ENCODE data around the gene ARHGDIB. TPM values are rescaled to one million over a fixed set of nuclear protein-coding genes. Genes with fewer than 3 reads are reported as not detected.

ARHGDIB gene
- total RNA-seq, 2 experiments from 2014 or later = 515 to 519 TPM

DNA sequence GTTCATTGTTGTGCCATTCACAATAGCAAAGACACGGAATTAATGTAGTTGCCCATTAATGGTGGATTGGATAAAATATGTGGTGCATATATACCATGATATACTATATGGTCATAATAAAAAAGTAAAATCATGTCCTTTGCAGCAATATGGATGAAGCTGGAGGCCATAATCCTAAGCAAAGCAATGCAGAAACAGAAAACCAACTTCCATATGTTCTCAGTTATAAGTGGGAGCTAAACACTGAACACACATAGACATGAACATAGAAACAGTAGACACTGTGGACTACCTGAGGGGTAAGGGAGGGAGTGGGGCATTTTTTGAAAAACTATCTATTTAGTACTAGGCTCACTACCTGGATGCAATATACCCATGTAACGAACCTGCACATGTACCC, 20.0 kb downstream of the ARHGDIB start:
- CTCF ChIA-PET = interaction anchor here (1.2 kb wide), 1 partner anchor 54 kb away, joined by 5 read pairs; no protein-coding TSS in a partner anchor
- POLR2A ChIA-PET = no interaction called here

DNA sequence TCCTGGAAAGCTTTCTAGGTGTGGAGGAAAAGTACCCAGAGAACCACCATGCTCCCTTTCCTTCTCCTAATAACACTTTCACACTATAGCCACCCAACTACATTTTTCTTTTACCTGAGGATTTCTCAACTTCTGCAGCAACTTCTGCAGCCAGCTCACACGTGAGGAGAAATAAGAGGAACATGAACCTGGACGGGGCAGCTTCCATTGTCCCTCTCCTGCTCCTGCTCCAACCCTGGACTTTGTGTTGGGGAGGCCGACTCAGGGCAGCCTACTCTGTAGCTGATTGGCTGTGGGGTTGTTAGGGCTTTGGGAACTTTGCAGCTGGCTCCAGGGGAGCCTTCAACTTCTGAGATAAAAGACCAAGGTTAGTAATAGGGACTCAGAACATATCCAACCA, 23.1 kb downstream of the ARHGDIB start, which contains the start of gene ERP27:
ERP27 (minus strand) TSS at position 237 of the 400 bp plus-strand sequence; CDS start at position 208, 29 bp downstream.
- ChIA-PET POLR2A (no interaction called here), CTCF (interaction anchor here (1.4 kb wide), 1 partner anchor 57 kb away, joined by 9 read pairs; no protein-coding TSS in a partner anchor)

DNA sequence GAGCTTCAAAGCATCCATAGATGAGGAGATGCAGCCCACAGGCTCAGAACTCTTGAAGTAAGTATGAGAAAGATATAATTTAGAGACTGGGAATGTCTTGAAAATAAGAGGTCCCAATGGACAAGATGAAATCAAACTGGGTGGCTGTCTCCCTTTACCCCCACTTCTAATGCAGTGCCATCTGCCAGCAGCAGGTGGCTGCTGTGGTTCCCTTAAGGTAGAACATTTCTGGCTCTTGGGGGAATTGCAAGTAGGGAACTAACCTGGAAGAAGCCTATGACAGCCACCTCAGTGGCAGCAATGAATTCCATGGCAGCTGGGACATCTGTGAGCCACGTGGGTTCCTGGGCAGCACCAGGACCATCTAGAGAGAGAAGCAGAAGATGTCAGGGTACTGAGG, 23.7 kb downstream of the ARHGDIB start:
- ChIA-PET POLR2A (no interaction called here), CTCF (interaction anchor here (0.6 to 1.4 kb wide), 2 partner anchors 10 to 58 kb away, joined by 3 to 9 read pairs; no protein-coding TSS in a partner anchor)

DNA sequence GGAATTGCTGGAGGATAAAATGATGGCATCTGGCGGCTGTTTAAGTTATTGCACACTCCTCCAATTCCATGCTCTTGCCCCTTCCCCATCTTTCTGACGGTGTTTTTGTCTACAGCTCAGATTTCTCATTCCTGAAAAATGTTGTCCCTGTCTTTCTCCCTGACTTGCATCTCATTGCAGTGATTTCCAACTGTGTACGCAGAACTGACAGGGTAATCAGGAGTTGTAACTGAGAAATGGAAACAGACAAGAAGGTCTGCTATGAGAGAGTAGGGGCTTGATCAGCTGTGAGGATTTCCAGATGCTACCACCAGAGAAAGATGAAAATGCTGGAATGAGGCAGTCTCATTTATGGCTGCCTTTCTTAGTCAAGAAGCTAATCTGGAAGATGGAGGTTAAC, 24.4 kb downstream of the ARHGDIB start:
- ChIA-PET CTCF (interaction anchor here (0.6 to 1.5 kb wide), 2 partner anchors 10 to 58 kb away, joined by 3 to 6 read pairs; no protein-coding TSS in a partner anchor), POLR2A (no interaction called here)

DNA sequence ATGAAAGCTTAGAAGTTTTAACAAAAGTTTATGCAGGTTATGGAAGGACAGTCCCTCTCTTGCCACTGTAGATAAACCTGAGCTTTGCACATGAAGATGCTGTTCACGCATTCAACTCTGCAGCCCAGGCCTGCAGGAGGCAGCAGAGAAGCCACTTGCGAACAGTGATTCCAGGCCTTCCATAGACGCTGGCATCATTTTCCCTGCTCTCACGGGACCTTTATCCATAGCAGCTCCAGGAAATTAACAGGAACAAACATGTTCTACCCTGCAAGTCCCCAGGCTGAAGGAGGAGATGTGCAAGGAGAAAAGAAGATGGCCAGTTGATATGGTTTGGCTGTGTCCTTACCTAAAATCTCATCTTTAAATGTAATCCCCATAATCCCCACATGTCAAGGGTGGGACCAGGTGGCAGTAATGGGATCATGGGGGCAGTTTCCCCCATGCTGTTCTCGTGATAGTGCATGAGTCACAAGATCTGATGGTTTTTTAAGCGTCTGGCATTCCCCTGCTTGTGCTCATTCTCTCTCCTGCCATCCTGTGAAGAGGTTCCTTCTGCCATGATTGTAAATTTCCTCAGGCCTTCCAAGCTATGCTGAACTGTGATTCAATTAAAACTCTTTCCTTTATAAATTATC, 25.1 kb downstream of the ARHGDIB start:
- ChIA-PET POLR2A (no interaction called here), CTCF (interaction anchor here (0.8 to 1.5 kb wide), 2 partner anchors 8 to 59 kb away, joined by 3 to 6 read pairs; no protein-coding TSS in a partner anchor)

DNA sequence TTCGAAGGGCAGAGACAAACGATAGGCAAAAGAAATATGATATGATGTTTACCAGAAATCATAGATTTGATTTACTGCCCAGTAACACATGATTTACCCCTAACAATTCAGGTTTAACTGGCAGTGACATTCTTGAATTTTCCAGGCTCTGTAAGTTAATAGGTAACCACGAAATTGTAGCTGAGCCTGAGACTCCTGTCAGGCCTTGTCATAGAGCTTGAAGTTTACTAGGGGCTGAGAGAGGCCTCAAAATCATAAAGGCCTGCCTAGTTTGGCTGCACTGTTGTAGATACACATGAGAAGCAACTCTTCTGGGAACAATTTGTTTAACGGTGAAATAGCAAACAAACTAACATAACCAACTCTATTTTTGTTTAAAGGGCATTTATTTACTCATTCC, 26.4 kb downstream of the ARHGDIB start:
- ChIA-PET CTCF (no interaction called here), POLR2A (no interaction called here)

DNA sequence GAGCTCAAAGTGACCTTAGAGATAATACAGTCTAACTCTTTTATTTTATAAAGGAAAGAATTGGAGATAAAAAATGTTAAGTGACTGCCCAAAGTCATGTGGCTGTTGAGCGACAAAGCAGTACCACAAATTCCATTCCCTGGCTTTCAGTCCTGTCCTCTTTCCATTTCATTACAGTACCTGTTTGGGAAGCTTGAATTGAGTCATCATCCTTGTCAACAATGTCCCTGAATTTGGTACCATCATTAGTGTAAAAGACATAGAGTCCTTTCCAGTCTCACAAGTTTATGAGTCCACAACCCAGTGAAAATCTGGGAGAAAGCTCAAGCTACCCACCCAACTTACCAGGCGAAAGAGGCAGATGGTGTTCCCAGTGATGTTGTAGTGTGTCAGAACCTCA, 26.9 kb downstream of the ARHGDIB start:
- CTCF ChIA-PET = no interaction called here
- POLR2A ChIA-PET = no interaction called here

DNA sequence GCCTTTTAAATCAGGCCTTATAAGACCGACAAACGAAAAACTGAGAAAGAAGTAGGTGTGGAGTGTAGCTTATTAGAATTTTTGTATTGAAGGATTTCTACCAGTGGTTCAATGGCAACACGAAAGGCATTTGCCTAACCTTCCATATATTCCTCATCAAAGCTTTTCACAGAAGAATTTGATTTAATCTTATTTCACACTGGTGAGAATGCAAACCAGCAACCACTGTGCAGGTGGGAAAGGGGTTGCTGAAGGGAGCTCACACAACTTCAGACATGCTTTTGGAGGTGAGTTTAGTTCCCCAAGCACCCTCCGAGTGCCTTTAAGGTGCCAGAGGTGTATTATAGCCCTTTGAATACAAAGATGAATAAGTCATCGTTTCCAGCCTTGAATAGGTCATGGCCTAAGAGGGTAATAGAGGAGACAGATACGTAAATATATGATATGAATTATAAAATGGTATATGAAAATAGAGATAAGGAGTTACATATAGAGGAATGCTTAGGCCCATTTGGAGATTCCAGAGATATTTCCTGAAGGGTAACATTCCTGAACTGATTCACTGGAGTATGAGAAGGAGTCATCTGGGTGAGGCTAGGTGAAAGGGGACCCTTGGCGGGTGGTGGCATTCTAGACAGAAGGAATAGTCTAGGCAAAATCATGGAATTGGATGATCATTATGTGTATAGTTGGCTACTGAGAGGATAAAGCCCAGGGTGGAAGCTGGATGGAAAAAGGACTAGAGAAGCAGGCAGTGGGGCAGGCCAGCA, 29.4 kb downstream of the ARHGDIB start:
- ChIA-PET CTCF (no interaction called here), POLR2A (no interaction called here)

DNA sequence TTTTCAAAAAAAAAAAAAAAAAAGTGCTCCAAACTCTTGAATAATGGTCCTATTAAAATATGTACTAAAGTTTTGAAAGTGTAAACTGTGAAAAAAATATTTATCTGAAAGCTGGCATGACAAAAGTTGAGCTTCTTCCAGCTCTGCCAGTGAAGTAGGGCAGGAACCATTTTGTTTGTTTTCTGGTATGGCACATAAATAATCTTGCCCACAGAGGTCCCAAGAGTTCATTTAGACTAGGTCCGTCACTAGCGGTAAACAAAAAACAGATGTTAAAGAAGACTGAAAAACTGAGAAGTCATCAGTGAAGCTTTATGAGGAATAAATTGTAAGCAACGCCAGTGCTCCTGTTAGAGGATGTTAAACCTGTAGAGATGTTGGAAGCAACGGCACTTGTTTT, 30.0 kb downstream of the ARHGDIB start:
- CTCF ChIA-PET = no interaction called here
- POLR2A ChIA-PET = no interaction called here

DNA sequence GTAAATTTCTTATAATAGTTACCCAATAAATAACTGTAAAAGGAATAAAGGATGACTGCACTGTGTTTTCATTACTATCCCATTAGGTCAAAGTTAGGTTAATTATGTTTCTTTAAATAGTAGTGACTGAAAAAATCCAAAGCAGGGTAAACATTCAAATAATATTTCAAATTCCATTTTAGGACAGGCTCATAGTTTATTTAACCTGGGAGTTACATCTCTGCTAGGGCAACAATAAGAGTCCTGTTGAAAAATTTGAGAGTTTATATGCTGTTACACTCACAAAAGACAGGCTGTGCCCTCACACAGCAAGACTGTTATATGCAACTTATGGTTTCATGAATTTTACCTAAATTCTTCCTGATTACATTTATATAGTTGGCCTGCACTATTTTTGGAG, 31.1 kb downstream of the ARHGDIB start:
- POLR2A ChIA-PET = no interaction called here
- CTCF ChIA-PET = no interaction called here

DNA sequence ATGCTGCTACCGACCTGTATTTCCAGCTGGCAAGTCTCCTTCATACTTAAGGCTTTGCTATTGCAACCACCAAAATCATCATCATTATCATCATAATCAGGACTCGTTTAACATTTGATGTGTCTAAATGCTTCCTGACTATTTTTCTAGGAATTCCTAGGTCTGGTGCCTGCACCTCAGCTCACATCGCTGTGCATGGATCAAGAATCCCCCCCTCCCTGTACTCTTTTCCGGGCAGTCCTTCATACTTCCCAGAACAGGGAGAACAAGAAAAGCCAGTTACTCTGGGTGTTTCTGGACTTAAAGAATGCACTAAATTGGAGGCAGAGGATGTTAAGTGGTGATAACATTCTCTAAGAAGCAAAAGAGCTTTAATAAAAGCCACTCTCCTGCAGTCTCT, 32.5 kb downstream of the ARHGDIB start:
- ChIA-PET POLR2A (no interaction called here), CTCF (interaction anchor here (0.6 kb wide), 1 partner anchor 46 kb away, joined by 4 read pairs; no protein-coding TSS in a partner anchor)

DNA sequence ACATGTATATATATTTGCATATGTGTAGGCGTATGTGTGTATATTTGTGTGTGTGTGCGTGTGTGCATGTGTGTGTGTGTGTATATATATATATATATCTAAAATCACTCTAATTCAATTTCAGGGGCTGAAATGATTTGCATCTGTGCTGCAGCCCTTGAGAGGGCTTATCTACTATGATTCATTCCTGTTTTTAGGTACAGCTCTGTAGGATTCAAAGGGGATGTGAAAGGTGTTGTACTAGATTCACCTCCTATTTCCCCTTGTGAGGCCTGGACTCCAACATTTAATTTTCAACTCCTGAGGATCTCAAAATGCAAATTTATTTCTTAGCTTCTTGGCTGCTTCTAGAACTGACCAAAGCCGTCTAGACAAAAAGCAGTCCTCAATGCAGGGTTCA, 34.1 kb downstream of the ARHGDIB start:
- ChIA-PET CTCF (interaction anchor here (0.6 kb wide), 1 partner anchor 39 kb away, joined by 4 read pairs; no protein-coding TSS in a partner anchor), POLR2A (no interaction called here)

DNA sequence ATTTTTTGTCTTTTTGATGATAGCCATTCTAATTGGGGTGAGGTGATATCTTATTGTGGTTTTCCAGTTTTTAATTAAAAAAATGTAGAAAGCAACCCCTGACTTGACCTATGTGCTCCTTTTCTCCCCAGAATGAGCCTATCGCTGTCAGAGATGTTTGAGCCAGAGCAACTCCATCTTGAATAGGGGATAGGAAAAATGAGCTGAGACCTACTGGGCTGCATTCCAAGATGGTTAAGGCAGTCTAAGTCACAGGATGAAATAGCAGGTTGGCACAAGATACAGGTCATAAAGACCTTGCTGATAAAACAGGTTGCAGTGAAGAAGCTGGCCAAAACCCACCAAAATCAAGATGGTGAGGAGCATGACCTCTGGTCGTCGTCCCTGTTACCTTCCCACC, 36.9 kb downstream of the ARHGDIB start:
- ChIA-PET CTCF (no interaction called here), POLR2A (no interaction called here)

DNA sequence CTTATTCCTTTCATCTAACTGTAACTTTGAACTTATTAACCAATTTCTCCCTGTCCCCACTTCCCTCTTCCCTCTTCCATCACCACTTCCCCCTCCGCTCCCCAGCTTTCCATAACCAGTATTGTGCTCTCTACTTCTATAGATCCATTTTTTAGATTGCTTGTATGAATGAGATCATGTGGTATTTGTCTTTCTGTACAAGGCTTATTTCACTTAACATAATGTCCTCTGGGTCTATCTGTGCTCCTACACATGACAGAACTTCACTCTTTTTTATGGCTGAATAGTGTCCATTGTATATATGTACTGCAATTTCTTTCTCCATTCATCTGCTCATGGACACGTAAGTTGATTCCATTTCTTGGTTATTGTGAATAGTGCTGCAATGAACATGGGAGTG, 37.5 kb downstream of the ARHGDIB start:
- POLR2A ChIA-PET = no interaction called here

DNA sequence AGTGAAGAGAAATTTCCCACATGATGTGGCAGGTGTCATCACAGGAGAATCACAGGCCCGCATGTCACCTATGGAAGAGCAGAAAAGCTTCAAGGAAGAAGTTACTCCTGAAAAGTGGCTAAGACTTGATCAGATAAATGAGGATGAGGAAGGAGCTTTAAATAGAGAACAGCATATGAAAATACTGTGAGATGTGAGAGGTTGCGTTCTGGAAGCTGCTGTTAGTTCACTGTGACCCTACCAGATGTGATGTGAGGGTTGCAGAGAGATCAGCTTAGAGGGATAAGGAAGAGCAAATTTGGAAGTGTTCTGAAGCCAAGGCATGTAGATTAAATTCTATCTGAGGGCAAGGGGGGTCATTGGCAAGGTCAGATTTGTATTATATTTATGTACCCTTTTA, 40.2 kb downstream of the ARHGDIB start:
- ChIA-PET CTCF (no interaction called here), POLR2A (no interaction called here)

More for the DNA sequence above, 37.5 kb downstream of the ARHGDIB start:
- CTCF ChIA-PET = interaction anchor here (1.2 kb wide), 1 partner anchor 72 kb away, joined by 3 read pairs; no protein-coding TSS in a partner anchor

DNA sequence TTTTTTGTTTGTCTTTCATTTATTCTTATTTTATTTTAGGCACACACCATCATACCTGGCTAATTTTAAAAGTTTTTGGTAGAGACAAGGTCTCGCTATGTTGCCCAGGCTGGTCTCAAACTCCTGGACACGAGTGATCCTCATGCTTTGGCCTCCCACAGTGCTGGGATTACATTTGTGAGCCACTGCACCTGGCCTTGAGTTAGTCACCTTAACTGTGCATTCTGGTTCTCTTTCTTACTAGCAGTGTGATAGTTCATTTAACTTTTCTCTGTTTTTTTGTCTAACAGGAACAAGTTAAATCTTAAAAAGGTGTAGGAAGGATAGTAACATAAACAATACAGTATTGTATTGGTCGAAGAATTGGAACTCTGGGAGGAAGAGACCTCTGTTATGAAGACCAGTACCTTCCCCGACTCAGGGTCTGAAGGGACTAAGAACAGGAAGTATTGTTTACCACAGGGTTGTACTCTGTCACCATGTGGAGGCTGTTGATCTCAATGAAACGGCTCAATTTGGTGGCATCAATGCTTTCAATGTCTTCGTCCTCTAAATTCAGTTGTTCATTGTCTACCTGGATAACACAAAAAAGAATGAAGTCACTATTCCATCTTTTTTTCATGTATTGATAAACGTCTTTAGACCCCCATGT, 40.8 kb downstream of the ARHGDIB start:
- POLR2A ChIA-PET = no interaction called here
- CTCF ChIA-PET = no interaction called here

DNA sequence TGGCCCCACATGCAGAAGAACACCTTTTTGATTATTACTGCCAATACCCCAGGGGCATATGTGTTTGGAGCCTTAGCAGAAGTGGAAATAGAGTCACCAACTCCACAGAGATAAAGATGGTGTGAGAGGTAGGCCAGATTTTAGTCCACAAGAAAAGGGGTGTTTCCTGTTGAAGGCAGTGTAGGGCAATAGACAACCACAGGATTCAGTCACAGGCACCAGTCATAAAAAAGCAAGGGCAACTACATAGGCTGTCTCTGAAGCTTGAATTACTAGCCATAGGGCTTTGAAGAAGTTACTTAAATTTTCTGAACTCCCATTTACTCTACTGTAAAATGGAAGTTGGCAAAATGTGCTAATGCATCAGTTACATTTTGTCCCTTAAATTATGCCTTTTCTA, 41.9 kb downstream of the ARHGDIB start:
- POLR2A ChIA-PET = no interaction called here
- CTCF ChIA-PET = interaction anchor here (0.6 kb wide), 1 partner anchor 937 kb away, joined by 3 read pairs; no protein-coding TSS in a partner anchor

DNA sequence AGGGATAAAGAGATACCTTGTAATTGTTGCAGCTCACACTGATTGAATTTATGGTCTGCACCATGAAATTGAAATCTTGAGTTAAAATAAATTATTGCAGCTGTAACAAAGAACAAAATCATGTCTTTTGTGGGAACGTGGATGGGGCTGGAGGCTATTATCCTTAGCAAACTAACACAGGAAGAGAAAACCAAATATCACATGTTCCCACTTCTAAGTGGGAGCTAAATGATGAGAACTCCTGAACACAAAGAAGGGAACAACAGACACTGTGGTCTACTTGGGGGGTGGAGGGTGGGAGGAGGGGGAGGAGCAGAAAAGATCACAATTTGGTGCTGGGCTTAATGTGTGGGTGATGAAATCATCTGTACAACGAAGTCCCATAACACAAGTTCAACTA, 45.7 kb downstream of the ARHGDIB start:
- ChIA-PET POLR2A (no interaction called here), CTCF (interaction anchor here (0.6 kb wide), 1 partner anchor 40 kb away, joined by 4 read pairs; no protein-coding TSS in a partner anchor)

DNA sequence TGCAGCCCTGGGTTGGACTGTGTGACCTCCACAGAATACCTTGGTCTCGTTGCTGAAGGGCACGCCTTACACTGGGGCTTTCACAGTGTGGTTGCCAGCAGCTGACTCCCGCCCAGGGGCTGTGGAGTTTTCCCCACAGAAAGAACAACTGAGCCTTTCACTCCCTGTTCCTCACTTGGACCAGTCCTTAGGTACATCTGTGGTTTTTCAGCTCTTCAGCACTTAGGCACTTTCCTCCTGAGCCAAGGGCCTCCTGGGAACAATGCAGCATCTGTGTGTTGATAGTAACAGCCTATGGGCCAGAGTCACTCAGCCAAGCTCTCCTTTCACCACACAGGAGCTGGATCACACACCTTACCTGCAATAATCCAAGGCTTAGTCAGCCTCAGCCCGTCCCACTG, 48.0 kb downstream of the ARHGDIB start:
- ChIA-PET CTCF (no interaction called here), POLR2A (no interaction called here)

DNA sequence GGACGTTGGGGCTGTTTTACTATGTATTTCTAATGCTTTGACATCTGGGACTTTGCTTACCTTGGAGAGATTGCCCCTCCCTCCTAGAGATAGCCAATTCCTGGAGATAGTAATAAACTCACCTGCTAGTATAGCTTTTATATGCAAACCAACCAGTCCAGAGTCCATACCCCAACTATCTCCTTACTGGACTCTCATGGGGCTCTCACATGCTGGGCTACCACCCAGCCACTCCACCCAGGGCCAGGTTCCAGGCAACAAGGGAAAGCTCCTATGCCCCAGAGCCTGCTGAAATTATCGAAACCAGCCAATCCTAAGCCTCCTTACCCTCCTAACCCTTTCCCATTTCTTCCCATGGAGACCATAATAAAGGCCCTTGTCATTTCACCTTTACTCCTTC, 50.3 kb downstream of the ARHGDIB start:
- POLR2A ChIA-PET = no interaction called here
- CTCF ChIA-PET = interaction anchor here (1.0 kb wide), 1 partner anchor 62 kb away, joined by 3 read pairs; the partner anchor contains the start of gene PDE6H
